Bronchial epithelial cell (primary cell): Measurements from ENCODE around the gene VTI1A. TPM values are rescaled to one million over a fixed set of nuclear protein-coding genes. Genes with fewer than 3 reads are reported as not detected.
"Not testable (repeated sequence)": the region's sequence is repeated elsewhere in the genome, so short reads cannot be mapped to it uniquely, and the experiment has no call there.

ENCODE experiments used
- DNase-seq: peaks from one replicate; pipeline ENCODE4 v3.0.0-alpha.2; 2010; ENCODE audit warnings: low read depth
- FAIRE-seq: peaks from 2 replicates; lab custom pipeline; 2011; peaks lifted over from hg19 to GRCh38; lab: Jason Lieb, UNC
- H3K27me3 ChIP-seq: 2 replicates; pipeline ENCODE4 v1.5.1; 2011; ENCODE audit warnings: low read length; ENCODE audit not compliant: control insufficient read depth, insufficient read depth
- H3K36me3 ChIP-seq: 2 replicates; pipeline ENCODE4 v1.5.1; 2011; ENCODE audit warnings: low read length; ENCODE audit not compliant: control insufficient read depth, insufficient read depth
- H3K4me3 ChIP-seq: 2 replicates; pipeline ENCODE4 v1.5.1; 2011; ENCODE audit warnings: mild to moderate bottlenecking, low read depth, low read length, control low read depth
- CTCF ChIP-seq: IDR thresholded peaks from 2 replicates; pipeline ENCODE4 v1.5.1; 2011; ENCODE audit warnings: mild to moderate bottlenecking, moderate library complexity, low read length, control low read depth, inconsistent platforms; ENCODE audit not compliant: insufficient read depth, severe bottlenecking
- total RNA-seq: library from RNA; depleted of rRNA; stranded (reverse); fragments of >200 nt; gene quantifications from 2 replicates; pipeline ENCODE4 v1.2.1, GENCODE V29; 2014

Gene VTI1A
- total RNA-seq, 1 donor from 2014 or later = 36.6 TPM

- no peak for DNase-seq
- Histone ChIP-seq H3K4me3 (no peak overlapping the region), H3K27me3 (no peaks in the 10 kb centered on the region), H3K36me3 (no peaks in the 10 kb centered on the region)
- FAIRE-seq = no peak
- TF ChIP-seq CTCF = no peak
Observed at GRCh38 chr10:112589081-112589480, 142.1 kb downstream of the VTI1A start.

GRCh38 chr10:112590786-112591185, 143.8 kb downstream of the VTI1A start:
- not testable (repeated sequence) for H3K27me3 ChIP-seq, FAIRE-seq, H3K4me3 ChIP-seq, H3K36me3 ChIP-seq
- DNase-seq = peak; percentile 72

GRCh38 chr10:112593023-112593422, 146.0 kb downstream of the VTI1A start:
- H3K36me3 ChIP-seq = no peaks in the 10 kb centered on the region
- TF ChIP-seq CTCF = no peak
- H3K4me3 ChIP-seq = no peak overlapping the region
- DNase-seq (no peak), FAIRE-seq (no peak)
- H3K27me3 ChIP-seq = no peaks in the 10 kb centered on the region

GRCh38 chr10:112601214-112602090, 154.4 kb downstream of the VTI1A start:
- Histone ChIP-seq H3K27me3 (no peaks in the 10 kb centered on the region), H3K36me3 (no peaks in the 10 kb centered on the region), H3K4me3 (no peak overlapping the region)
- TF ChIP-seq CTCF = no peak
- DNase-seq (no peak), FAIRE-seq (no peak)

GRCh38 chr10:112603062-112603461, 156.0 kb downstream of the VTI1A start:
- DNase-seq (no peak), FAIRE-seq (no peak)
- TF ChIP-seq CTCF = no peak
- Histone ChIP-seq H3K36me3 (no peaks in the 10 kb centered on the region), H3K27me3 (no peaks in the 10 kb centered on the region), H3K4me3 (no peak overlapping the region)

GRCh38 chr10:112605063-112605462, 158.0 kb downstream of the VTI1A start:
- Histone ChIP-seq H3K4me3 (no peak overlapping the region), H3K36me3 (no peaks in the 10 kb centered on the region), H3K27me3 (no peaks in the 10 kb centered on the region)
- FAIRE-seq (peak; percentile 43), DNase-seq (no peak)
- no peak for TF ChIP-seq CTCF
